DMS53 (cell line): ENCODE results near the gene TRIM56.
A peak's percentile ranks its signal among the peaks of the same experiment; 100 is the strongest.
"Not testable (repeated sequence)": the region's sequence is repeated elsewhere in the genome, so short reads cannot be mapped to it uniquely, and the experiment has no call there.

ENCODE experiments used
- DNase-seq: peaks from one replicate; lab custom pipeline; 2025; lab: John Stamatoyannopoulos, UW

Gene TRIM56

GRCh38 chr7:101089876-101090275, 4.6 kb downstream of the TRIM56 start:
- DNase-seq = no peak

- not testable (repeated sequence) for DNase-seq
Observed at GRCh38 chr7:101092266-101092905, 7.1 kb downstream of the TRIM56 start.

- no peak for DNase-seq
Observed at GRCh38 chr7:101093906-101094305, 8.6 kb downstream of the TRIM56 start.

- DNase-seq = no peak
Observed at GRCh38 chr7:101094376-101094775, 9.1 kb downstream of the TRIM56 start.

- peak; percentile 81 for DNase-seq
Observed at GRCh38 chr7:101094791-101095375, 9.6 kb downstream of the TRIM56 start.

- no peak for DNase-seq
Observed at GRCh38 chr7:101096331-101096956, 11.2 kb downstream of the TRIM56 start.

GRCh38 chr7:101096957-101097347, 11.7 kb downstream of the TRIM56 start:
- DNase-seq = no peak

GRCh38 chr7:101097561-101097960, 12.3 kb downstream of the TRIM56 start:
- DNase-seq = no peak

- peak; percentile 88 for DNase-seq
Observed at GRCh38 chr7:101099969-101100781, 14.9 kb downstream of the TRIM56 start.

- no peak for DNase-seq
Observed at GRCh38 chr7:101100858-101101847, 15.9 kb downstream of the TRIM56 start.

GRCh38 chr7:101102026-101102425, 16.7 kb downstream of the TRIM56 start:
- no peak for DNase-seq

- DNase-seq = not testable (repeated sequence)
Observed at GRCh38 chr7:101103701-101104100, 18.4 kb downstream of the TRIM56 start.

GRCh38 chr7:101104193-101104713, 19.0 kb downstream of the TRIM56 start:
- DNase-seq = no peak

GRCh38 chr7:101104799-101105198, 19.5 kb downstream of the TRIM56 start:
- no peak for DNase-seq

GRCh38 chr7:101105248-101105647, 20.0 kb downstream of the TRIM56 start:
- not testable (repeated sequence) for DNase-seq

- DNase-seq = no peak
Observed at GRCh38 chr7:101106386-101106785, 21.1 kb downstream of the TRIM56 start.

- DNase-seq = no peak
Observed at GRCh38 chr7:101108330-101108857, 23.1 kb downstream of the TRIM56 start.

- peak; percentile 40 for DNase-seq
Observed at GRCh38 chr7:101108961-101109360, 23.7 kb downstream of the TRIM56 start.

GRCh38 chr7:101109368-101109767, 24.1 kb downstream of the TRIM56 start:
- no peak for DNase-seq

GRCh38 chr7:101111261-101111660, 26.0 kb downstream of the TRIM56 start:
- no peak for DNase-seq

GRCh38 chr7:101112233-101112632, 27.0 kb downstream of the TRIM56 start:
- DNase-seq = no peak
